ENCODE measurements around the gene DUXB.

DNA sequence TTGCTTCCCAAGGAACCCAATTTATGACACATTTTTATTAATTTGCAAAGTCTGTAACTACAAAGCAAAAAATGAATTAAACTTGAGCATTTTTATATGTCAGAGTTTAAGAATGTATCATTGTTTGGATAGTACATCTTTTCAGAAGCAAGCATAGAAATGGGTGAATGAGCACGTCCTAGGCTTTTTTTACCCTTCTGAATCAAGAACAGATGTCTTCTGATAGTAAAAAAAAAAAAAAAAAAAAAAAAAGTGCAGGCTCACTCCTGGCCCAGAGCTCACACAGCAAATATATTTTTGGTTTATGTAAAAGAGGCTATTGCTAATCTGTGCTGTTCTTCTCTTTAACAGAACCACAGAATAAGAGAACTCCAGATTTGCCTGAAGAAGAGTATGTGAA lies 47.3 kb downstream of the DUXB start:
- TF ChIP-seq, protein P1, sequence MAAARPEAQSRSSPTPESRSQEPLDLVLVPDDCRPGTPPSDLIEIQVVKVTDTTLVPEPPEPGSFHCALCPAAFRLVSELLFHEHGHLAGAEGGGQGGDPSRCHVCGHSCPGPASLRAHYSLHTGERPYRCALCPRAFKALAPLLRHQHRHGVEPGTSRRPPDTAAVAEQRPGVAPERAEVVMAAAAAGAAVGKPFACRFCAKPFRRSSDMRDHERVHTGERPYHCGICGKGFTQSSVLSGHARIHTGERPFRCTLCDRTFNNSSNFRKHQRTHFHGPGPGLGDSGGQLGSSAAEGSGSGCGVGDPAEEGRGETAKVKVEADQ (CRISPR knock-in tag; IDR thresholded peaks at IDR 0.05; ENCODE audit: borderline replicate concordance): no peak
- TF ChIP-seq, protein P2, sequence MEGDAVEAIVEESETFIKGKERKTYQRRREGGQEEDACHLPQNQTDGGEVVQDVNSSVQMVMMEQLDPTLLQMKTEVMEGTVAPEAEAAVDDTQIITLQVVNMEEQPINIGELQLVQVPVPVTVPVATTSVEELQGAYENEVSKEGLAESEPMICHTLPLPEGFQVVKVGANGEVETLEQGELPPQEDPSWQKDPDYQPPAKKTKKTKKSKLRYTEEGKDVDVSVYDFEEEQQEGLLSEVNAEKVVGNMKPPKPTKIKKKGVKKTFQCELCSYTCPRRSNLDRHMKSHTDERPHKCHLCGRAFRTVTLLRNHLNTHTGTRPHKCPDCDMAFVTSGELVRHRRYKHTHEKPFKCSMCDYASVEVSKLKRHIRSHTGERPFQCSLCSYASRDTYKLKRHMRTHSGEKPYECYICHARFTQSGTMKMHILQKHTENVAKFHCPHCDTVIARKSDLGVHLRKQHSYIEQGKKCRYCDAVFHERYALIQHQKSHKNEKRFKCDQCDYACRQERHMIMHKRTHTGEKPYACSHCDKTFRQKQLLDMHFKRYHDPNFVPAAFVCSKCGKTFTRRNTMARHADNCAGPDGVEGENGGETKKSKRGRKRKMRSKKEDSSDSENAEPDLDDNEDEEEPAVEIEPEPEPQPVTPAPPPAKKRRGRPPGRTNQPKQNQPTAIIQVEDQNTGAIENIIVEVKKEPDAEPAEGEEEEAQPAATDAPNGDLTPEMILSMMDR (CRISPR knock-in tag; IDR thresholded peaks at IDR 0.05): no peak
- no peak for TF ChIP-seq SKI (IDR thresholded peaks at IDR 0.05; ENCODE audit: partially characterized antibody)
- TF ChIP-seq, protein P3, sequence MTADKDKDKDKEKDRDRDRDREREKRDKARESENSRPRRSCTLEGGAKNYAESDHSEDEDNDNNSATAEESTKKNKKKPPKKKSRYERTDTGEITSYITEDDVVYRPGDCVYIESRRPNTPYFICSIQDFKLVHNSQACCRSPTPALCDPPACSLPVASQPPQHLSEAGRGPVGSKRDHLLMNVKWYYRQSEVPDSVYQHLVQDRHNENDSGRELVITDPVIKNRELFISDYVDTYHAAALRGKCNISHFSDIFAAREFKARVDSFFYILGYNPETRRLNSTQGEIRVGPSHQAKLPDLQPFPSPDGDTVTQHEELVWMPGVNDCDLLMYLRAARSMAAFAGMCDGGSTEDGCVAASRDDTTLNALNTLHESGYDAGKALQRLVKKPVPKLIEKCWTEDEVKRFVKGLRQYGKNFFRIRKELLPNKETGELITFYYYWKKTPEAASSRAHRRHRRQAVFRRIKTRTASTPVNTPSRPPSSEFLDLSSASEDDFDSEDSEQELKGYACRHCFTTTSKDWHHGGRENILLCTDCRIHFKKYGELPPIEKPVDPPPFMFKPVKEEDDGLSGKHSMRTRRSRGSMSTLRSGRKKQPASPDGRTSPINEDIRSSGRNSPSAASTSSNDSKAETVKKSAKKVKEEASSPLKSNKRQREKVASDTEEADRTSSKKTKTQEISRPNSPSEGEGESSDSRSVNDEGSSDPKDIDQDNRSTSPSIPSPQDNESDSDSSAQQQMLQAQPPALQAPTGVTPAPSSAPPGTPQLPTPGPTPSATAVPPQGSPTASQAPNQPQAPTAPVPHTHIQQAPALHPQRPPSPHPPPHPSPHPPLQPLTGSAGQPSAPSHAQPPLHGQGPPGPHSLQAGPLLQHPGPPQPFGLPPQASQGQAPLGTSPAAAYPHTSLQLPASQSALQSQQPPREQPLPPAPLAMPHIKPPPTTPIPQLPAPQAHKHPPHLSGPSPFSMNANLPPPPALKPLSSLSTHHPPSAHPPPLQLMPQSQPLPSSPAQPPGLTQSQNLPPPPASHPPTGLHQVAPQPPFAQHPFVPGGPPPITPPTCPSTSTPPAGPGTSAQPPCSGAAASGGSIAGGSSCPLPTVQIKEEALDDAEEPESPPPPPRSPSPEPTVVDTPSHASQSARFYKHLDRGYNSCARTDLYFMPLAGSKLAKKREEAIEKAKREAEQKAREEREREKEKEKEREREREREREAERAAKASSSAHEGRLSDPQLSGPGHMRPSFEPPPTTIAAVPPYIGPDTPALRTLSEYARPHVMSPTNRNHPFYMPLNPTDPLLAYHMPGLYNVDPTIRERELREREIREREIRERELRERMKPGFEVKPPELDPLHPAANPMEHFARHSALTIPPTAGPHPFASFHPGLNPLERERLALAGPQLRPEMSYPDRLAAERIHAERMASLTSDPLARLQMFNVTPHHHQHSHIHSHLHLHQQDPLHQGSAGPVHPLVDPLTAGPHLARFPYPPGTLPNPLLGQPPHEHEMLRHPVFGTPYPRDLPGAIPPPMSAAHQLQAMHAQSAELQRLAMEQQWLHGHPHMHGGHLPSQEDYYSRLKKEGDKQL (CRISPR knock-in tag; IDR thresholded peaks at IDR 0.05; ENCODE audit: low read depth): no peak
- no peak for TF ChIP-seq POLR2AphosphoS2 (IDR thresholded peaks at IDR 0.05; ENCODE audit: low read depth, low read length)
- no peak for TF ChIP-seq ZFP36 (IDR thresholded peaks at IDR 0.05; ENCODE audit: borderline replicate concordance, low read depth, low read length, partially characterized antibody)
